ENCODE data around the gene CRYBA1.

DNA sequence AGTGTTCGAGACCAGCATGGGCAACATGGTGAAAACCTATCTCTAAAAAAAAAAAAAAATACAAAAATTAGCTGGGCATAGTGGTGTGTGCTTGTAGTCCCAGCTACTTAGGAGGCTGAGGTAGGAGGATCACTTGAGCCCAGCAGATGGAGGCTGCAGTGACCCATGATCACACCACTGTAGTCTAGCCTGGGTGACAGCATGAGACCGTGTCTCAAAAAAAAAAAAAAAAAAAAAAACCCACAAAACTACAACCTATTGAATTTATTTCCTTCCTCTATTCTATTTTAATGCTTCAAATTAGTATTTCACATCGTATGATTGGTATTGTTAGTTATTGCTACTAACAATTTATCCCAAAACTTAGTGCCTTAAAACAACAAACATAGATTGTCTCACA lies 56.7 kb downstream of the CRYBA1 start:
- TF ChIP-seq, protein P1, sequence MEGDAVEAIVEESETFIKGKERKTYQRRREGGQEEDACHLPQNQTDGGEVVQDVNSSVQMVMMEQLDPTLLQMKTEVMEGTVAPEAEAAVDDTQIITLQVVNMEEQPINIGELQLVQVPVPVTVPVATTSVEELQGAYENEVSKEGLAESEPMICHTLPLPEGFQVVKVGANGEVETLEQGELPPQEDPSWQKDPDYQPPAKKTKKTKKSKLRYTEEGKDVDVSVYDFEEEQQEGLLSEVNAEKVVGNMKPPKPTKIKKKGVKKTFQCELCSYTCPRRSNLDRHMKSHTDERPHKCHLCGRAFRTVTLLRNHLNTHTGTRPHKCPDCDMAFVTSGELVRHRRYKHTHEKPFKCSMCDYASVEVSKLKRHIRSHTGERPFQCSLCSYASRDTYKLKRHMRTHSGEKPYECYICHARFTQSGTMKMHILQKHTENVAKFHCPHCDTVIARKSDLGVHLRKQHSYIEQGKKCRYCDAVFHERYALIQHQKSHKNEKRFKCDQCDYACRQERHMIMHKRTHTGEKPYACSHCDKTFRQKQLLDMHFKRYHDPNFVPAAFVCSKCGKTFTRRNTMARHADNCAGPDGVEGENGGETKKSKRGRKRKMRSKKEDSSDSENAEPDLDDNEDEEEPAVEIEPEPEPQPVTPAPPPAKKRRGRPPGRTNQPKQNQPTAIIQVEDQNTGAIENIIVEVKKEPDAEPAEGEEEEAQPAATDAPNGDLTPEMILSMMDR (IDR thresholded peaks at IDR 0.05) = no peak
- TF ChIP-seq POLR2A (IDR thresholded peaks at IDR 0.05) = no peak
